Vagina (tissue), 2 donors: ENCODE measurements around the gene BNC2. TPM values are rescaled to one million over a fixed set of nuclear protein-coding genes. Genes with fewer than 3 reads are reported as not detected.

Experiments
- DNase-seq, 2 donors: peaks; one replicate each; pipeline ENCODE4 v3.0.0-alpha.2; 2017; ENCODE audit errors: extremely low spot score in 2 of 2
- H3K27ac ChIP-seq: fragments of 200-600 bp; sonication (generic); one replicate; pipeline ENCODE4 v1.5.1; 2019
- H3K27me3 ChIP-seq: fragments of 200-600 bp; sonication (generic); one replicate; pipeline ENCODE4 v1.5.1; 2019
- H3K36me3 ChIP-seq, 2 donors: fragments of 200-600 bp; sonication (generic); one replicate each; pipeline ENCODE4 v1.5.1; 2017 to 2019
- H3K4me1 ChIP-seq: fragments of 200-600 bp; sonication (generic); one replicate; pipeline ENCODE4 v1.5.1; 2019
- H3K4me3 ChIP-seq, 2 donors: fragments of 200-600 bp; sonication (generic); 1 replicate in 1 of 2; 2 replicates in 1 of 2; pipeline ENCODE4 v1.5.1; 2016 to 2019
- H3K9me3 ChIP-seq: fragments of 200-600 bp; sonication (generic); one replicate; pipeline ENCODE4 v1.5.1; 2019
- POLR2A ChIP-seq, 2 donors: fragments of 450-650 bp; IDR thresholded peaks; one replicate each; pipeline ENCODE4 v1.6.1; 2017; ENCODE audit warnings: antibody characterized with exemption in 2 of 2, mild to moderate bottlenecking in 2 of 2, moderate library complexity in 2 of 2
- POLR2AphosphoS5 ChIP-seq, 2 donors: sonication (generic); formaldehyde crosslinking; IDR thresholded peaks; one replicate each; pipeline ENCODE4 v1.9.0; 2017; ENCODE audit warnings: antibody characterized with exemption in 2 of 2, mild to moderate bottlenecking in 2 of 2, low read depth in 1 of 2; ENCODE audit not compliant: insufficient read depth in 1 of 2
- intact Hi-C: fragments of 100-400 bp; cut with DNase I; formaldehyde crosslinking; loops from one replicate; pipeline ENCODE4 v1.15.1; 2023
- total RNA-seq: library from RNA; depleted of rRNA; stranded (reverse); fragments of >200 nt; gene quantifications from one replicate; pipeline ENCODE4 v1.2.3, GENCODE V29; 2016
- TF ChIP-seq, protein P1 (sequence below), 3 experiments: fragments of 450-650 bp in 2 of 3; fragments of 200-600 bp in 1 of 3; sonication (generic) in 1 of 3; IDR thresholded peaks; one replicate each; pipeline ENCODE4 v1.5.1; 2017 to 2019; ENCODE audit warnings: antibody characterized with exemption in 3 of 3, mild to moderate bottlenecking in 2 of 3, moderate library complexity in 2 of 3

Gene BNC2
- total RNA-seq, 1 donor from 2014 or later: 33.9 TPM

DNA sequence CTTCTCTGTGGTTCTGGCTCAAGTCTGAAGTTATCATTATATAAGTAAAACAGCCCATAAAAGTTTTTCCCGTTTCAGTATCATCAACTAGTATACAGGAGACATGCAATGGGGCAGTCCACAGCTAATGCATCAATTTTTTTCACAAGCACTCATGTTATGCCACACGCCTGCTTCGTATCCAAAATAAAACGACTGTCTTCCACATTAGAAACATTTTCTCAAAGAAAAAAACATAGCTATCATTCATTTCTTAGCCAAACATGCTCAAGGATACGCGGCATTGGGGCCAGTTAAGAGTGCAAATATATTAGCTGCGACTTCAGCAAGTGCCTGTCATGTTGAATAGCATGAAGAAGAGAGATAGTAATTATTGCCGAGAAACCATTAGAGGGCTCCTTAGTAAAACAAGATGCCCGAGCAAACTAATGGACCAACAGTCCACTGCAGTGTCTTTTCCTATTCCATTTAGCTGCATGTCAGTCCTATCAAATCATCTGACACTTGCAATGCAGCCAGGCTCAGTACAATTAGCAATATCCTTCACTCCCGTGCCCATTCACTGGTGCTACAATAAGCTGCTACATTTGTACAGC lies 68.5 kb downstream of the BNC2 start:
- Histone ChIP-seq H3K4me1 (no peaks in the 10 kb centered on the region), H3K27ac (no peak overlapping the region), H3K36me3 (no peaks in the 10 kb centered on the region), H3K4me3 (no peak overlapping the region), H3K27me3 (no peaks in the 10 kb centered on the region), H3K9me3 (no peaks in the 10 kb centered on the region)
- intact Hi-C loops: no loop called here
- TF ChIP-seq, protein P1, sequence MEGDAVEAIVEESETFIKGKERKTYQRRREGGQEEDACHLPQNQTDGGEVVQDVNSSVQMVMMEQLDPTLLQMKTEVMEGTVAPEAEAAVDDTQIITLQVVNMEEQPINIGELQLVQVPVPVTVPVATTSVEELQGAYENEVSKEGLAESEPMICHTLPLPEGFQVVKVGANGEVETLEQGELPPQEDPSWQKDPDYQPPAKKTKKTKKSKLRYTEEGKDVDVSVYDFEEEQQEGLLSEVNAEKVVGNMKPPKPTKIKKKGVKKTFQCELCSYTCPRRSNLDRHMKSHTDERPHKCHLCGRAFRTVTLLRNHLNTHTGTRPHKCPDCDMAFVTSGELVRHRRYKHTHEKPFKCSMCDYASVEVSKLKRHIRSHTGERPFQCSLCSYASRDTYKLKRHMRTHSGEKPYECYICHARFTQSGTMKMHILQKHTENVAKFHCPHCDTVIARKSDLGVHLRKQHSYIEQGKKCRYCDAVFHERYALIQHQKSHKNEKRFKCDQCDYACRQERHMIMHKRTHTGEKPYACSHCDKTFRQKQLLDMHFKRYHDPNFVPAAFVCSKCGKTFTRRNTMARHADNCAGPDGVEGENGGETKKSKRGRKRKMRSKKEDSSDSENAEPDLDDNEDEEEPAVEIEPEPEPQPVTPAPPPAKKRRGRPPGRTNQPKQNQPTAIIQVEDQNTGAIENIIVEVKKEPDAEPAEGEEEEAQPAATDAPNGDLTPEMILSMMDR (IDR thresholded peaks at IDR 0.05): no peak
- TF ChIP-seq POLR2A (IDR thresholded peaks at IDR 0.05) (no peak), POLR2AphosphoS5 (IDR thresholded peaks at IDR 0.05; ENCODE audit: insufficient read depth in 1 of 2, low read depth in 1 of 2) (no peak)
- no peak for DNase-seq

DNA sequence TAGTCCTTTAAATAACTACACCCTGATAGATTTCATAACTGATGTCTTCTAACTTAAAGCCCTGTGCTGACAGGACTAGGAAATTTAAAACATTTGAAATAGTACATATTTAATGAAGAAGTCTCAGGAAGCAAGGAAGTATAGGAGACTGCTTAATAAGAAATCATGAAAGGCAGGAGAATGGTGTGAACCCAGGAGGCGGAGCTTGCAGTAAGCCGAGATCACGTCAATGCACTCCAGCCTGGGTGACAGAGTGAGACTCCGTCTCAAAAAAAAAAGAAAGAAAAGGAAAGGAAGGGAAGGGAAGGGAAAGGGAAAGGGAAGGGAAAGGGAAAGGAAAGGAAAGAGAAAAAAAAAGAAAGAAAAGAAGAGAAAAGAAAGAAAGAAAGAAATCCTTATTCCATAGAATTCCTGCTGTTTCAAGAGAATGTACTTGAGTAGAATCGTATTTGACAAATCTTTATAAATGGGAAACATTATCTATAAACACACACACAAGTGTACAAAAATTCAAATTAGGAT lies 74.1 kb downstream of the BNC2 start:
- H3K27ac ChIP-seq: no peak overlapping the region
- TF ChIP-seq, protein P1 (IDR thresholded peaks at IDR 0.05): no peak
- no peak for TF ChIP-seq POLR2A (IDR thresholded peaks at IDR 0.05)
- no peak for TF ChIP-seq POLR2AphosphoS5 (IDR thresholded peaks at IDR 0.05; ENCODE audit: insufficient read depth in 1 of 2, low read depth in 1 of 2)
- intact Hi-C loops: no loop called here

DNA sequence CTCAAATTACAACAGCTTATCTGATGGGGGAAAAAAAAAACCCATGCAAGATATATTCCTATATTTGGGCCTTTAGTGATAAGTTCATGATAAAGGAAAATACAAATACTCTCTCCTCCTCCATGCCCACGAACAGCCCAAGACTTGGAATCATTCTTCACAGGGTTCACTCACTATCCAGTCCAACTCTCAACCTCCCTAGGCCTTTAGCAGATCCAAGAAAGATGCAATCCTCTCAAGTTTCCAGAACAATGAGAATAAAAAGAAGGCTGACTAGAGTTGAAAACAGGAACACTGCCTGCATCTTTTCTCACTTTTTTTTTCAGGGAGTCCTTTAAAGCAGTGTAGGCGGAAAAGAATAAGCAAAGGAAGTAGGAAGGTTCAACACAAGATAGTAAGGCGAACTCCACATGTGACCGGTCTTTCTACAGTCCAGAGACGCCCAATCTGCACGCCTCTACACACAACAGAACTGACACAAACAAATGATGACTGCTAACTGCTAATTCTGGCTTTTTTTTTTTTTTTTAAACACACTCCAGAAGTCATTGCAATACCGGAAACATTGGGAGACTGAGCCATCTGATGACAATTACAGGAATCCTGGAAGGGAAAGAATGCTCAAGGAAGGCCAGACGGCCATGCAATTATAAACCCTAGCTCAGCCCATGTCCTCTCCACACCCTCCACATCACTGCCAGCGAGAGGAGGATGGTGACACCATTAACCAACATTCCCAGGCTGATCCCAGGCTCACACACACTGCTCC lies 75.4 kb downstream of the BNC2 start:
- no peaks in the 10 kb centered on the region for H3K36me3 ChIP-seq
- intact Hi-C loops: no loop called here
- H3K4me1 ChIP-seq: peaks cover 13% of the 10 kb centered on the region
- no peak overlapping the region for H3K4me3 ChIP-seq
- no peaks in the 10 kb centered on the region for H3K27me3 ChIP-seq
- no peak for DNase-seq
- TF ChIP-seq, protein P1 (IDR thresholded peaks at IDR 0.05): no peak
- TF ChIP-seq POLR2AphosphoS5 (IDR thresholded peaks at IDR 0.05; ENCODE audit: insufficient read depth in 1 of 2, low read depth in 1 of 2): no peak
- TF ChIP-seq POLR2A (IDR thresholded peaks at IDR 0.05): no peak
- H3K27ac ChIP-seq: no peak overlapping the region
- no peaks in the 10 kb centered on the region for H3K9me3 ChIP-seq

More for the DNA sequence above, 74.1 kb downstream of the BNC2 start:
- Histone ChIP-seq H3K9me3 (no peaks in the 10 kb centered on the region), H3K27me3 (no peaks in the 10 kb centered on the region), H3K36me3 (no peaks in the 10 kb centered on the region), H3K4me1 (peaks cover 13% of the 10 kb centered on the region), H3K4me3 (no peak overlapping the region)
- DNase-seq: no peak

DNA sequence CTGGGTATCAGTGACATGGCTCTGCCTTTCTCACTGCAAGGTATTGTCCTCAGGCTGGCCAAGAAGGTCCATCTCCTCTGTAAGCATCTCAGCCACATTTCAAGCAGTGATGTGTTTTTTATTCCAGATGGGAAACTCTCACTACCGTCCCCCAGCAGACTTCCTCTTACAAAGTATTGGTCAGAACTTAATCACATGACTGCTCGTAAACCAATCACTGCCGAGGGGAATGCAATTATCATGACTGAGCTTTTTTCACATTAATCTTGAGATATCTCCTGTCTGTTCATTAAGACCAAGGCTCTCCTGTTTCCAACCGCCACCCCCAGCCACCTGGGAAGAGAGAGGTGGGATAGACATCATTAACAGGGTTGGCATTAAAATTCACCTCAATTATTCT lies 76.4 kb downstream of the BNC2 start:
- TF ChIP-seq, protein P1 (IDR thresholded peaks at IDR 0.05): no peak
- intact Hi-C loops: no loop called here
- H3K27ac ChIP-seq: no peak overlapping the region
- peaks cover 13% of the 10 kb centered on the region for H3K4me1 ChIP-seq
- no peak overlapping the region for H3K4me3 ChIP-seq
- H3K9me3 ChIP-seq: no peaks in the 10 kb centered on the region
- H3K27me3 ChIP-seq: no peaks in the 10 kb centered on the region
- H3K36me3 ChIP-seq: no peaks in the 10 kb centered on the region
- no peak for DNase-seq

DNA sequence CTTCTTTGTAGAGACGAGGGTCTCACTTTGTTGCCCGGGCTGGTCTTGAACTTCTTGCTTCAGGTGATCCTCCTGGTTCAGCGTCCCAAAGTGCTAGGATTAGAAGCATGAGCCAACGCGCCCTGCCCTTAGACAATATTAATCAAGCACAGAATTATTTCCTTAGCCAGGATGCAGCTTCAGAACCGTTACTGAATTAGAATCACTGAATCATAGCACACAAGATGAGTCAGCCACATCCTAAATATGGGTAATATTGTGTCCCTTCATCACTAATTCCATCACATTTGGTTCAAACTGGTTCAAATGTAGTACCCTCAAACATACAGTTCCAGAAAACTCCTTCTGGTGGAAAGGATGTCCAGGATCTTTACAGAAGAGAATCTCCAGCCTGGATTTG lies 82.7 kb downstream of the BNC2 start:
- peaks cover 7% of the 10 kb centered on the region for H3K4me1 ChIP-seq
- H3K4me3 ChIP-seq: no peak overlapping the region
- H3K27ac ChIP-seq: no peak overlapping the region
- TF ChIP-seq POLR2A (IDR thresholded peaks at IDR 0.05) (no peak), POLR2AphosphoS5 (IDR thresholded peaks at IDR 0.05; ENCODE audit: insufficient read depth in 1 of 2, low read depth in 1 of 2) (no peak)
- TF ChIP-seq, protein P1 (IDR thresholded peaks at IDR 0.05): no peak
- no peaks in the 10 kb centered on the region for H3K36me3 ChIP-seq
- H3K9me3 ChIP-seq: no peaks in the 10 kb centered on the region
- intact Hi-C loops: no loop called here
- no peak for DNase-seq
- no peaks in the 10 kb centered on the region for H3K27me3 ChIP-seq
